Neural cell (in vitro differentiated cells): ENCODE results near the gene LGR4.

Source experiments
- CTCF ChIP-seq: fragments of 450-650 bp; IDR thresholded peaks from 2 replicates; pipeline ENCODE4 v1.5.1; 2014; ENCODE audit warnings: antibody characterized with exemption, mild to moderate bottlenecking, moderate library complexity; ENCODE audit not compliant: poor library complexity, severe bottlenecking
- EZH2 ChIP-seq: fragments of 200-600, 300-800 bp; shearing (Covaris generic), sonication (generic); IDR thresholded peaks from 2 replicates; pipeline ENCODE4 v1.6.1; 2014; ENCODE audit warnings: antibody characterized with exemption, low read length, borderline replicate concordance, mild to moderate bottlenecking; ENCODE audit not compliant: insufficient read depth, poor library complexity, severe bottlenecking

DNA sequence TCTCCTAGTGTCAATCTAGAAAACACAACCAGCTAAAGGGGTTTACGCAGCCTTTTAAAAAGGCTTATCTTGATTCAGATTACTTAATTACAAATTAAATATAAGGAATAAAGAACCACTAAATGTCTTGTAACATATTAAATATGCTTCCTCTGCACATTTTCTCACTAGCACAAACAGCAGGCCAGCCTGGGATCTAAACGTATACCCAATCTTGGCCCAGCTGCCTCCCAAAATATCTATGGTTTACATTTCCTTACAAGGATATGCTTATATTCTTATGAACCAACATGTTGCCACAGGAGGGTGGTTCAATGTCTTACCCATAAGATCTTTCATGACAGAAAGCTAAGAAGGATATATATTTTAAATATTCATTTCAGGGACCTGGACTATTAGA is 7.7 kb downstream of the LGR4 start:
- TF ChIP-seq CTCF (no peak), EZH2 (no peak)
